HS-5 (cell line): ENCODE measurements around the gene GNAI1.

ENCODE experiments used
- DNase-seq: peaks from one replicate; pipeline ENCODE4 v3.0.0-alpha.2; 2012; ENCODE audit warnings: low read depth

The GNAI1 gene

GRCh38 chr7:80161466-80161865, 26.8 kb downstream of the GNAI1 start:
- no peak for DNase-seq

DNA sequence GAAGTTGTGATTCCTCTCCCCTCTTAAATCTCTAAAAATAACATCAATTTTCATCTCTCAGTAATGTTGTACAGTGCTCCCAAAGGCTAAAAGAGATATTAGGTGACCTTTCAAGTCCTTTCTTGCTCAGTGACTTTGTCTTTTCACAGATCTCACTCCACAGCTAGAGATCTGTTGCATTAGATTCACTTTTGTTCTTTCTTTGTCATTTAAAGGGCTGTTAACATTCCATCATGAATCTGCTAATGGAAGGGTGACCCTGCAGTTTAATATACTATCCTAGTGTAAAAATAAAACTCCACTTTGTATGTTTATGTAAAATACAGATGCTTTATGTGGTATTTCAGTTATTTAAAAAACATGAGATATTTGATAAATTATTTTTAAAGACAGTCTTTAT, 30.5 kb downstream of the GNAI1 start:
- no peak for DNase-seq

DNA sequence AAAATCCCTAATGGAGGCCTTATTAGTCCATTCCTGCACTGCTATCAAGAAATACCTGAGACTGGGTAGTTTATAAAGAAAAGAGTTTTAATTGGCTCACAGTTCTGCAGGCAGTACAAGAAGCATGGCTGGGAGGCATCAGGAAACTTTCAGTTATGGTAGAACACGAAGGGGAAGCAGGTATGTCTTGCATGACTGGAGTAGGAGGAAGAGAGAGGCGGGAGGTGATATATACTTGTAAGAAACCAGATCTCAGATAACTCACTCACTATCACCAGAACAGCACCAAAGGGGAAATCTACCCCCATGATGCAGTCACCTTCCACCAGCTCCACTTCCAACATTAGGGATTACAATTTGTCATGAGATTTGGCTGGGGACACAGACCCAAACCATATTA, 35.8 kb downstream of the GNAI1 start:
- DNase-seq: no peak

- DNase-seq: no peak
Observed at GRCh38 chr7:80172387-80172786, 37.8 kb downstream of the GNAI1 start.

GRCh38 chr7:80175744-80176143, 41.1 kb downstream of the GNAI1 start:
- DNase-seq: no peak

DNA sequence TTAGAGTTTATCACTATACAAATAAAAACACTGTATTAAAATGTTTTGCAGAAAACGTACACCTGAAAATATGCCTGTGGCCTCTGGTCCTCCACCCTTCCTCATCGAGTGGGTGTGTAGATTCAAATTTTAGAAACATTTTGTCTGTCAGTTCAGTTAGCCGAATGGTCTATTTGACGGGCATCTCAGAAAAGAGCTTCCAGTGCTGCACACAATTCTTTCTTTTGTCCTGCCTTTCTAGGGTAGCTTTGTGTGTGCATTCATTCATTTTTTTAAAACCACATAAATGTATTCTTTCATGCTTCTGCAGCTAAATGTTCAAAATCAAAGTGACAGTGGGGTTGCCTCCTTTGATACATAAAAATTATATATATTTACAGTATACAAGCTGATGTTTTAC, 46.8 kb downstream of the GNAI1 start:
- no peak for DNase-seq

DNA sequence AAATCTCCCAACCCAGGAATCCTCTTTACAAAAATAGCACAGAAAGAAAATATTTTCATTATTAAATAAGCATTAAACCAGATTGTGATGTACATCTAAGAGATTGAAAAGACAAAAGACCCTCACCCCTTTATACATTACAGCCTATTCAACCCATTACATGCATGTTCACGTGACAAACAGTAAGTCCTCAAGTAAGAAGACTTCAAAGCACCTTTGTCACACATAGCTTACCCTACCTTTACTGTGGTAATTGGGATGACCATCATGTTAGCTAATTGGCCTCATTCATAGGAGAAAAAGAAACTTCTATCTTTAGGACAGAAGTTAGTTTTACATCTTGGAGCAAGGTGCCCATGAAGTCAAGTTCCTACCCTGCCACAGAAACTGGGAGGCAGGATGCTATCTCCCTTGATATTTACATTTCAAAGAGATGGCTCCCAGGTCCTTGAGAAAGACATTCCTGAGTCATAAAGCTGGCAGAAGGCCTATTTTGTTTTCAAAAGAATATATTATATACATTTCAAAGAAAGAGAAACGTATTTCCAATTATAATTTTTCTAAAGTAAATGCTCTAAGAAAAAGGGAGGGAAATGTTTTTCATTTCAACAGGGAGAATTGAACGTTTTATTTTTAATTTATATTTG, 48.1 kb downstream of the GNAI1 start:
- DNase-seq: peak; percentile 11

DNA sequence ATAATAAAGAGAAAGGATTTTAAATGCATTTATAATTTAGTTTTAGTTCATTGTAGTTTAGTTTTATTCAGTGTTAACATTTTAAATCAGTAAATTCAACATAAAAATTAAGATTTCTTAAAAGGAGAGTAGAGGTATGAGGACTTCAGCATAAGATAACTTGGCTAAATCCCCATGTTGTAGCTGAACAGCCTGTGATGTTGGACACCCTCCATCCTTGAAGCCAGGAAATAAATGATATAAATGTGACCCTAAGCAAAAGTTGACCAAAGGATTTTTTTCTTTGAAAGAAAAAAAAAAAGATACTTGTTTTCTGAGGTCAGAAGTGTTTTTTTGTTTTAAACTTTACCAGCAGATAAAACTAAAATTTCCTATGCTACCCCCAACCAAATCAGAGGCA, 48.7 kb downstream of the GNAI1 start:
- no peak for DNase-seq

- DNase-seq: no peak
Observed at GRCh38 chr7:80183900-80184685, 49.5 kb downstream of the GNAI1 start.

DNA sequence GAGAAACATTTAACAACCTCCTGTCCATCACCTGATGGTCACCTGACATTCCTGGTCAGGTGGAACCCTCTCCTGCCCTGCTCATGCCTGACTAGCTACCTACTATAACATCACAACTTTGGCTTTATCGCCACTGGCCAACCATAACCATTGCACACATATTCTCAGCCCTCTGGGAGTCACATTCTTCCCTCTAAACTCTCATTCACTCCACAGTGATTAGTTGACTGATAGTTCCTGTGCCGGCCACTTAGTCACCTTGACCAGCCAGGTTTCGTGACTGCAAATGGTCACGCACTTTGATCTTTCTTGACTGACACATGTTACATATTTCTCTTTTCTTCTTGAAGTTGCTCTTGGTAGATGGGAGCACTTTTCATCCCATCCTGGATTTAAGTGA, 50.1 kb downstream of the GNAI1 start:
- no peak for DNase-seq

- no peak for DNase-seq
Observed at GRCh38 chr7:80185571-80185970, 50.9 kb downstream of the GNAI1 start.

GRCh38 chr7:80186721-80187120, 52.1 kb downstream of the GNAI1 start:
- no peak for DNase-seq

DNA sequence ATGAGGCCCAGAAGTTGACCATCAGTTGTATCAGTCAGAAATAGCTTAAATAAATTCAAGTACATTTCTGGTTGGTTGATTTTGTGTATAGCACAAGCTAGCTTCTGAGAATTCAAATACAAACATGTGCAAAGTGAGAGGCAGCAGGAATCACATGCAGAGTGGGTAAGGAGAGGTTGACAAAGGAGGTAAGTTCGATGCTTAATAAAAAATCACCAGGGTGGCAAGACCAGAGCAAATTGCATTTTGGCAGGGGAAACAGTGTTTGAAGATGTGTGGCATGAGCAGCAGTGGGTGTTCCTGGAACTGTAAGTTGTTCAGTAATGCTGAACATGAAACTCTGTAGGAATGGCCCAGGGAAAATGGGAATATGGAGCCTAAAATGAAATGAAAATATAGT, 52.6 kb downstream of the GNAI1 start:
- DNase-seq: no peak

DNA sequence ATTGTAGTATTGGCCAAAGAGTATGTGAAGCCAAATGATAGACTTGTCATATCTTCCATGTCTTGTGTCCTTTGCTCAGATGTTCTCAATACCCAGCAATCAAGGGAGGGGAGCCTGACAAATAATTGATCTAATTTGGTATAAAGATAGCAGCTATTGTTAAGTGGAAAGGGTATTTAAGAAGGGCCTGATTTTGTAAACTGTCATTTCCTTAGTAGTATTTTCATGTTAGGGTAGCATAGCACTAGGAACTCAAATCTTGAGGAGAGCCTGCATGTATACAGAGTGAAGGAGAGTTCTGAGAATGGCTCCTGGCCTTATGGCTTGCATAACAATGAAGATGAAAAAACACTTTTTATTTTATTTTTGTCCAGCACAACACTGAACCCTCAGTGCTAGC, 53.1 kb downstream of the GNAI1 start:
- no peak for DNase-seq

- DNase-seq: no peak
Observed at GRCh38 chr7:80189638-80190037, 55.0 kb downstream of the GNAI1 start.

- DNase-seq: no peak
Observed at GRCh38 chr7:80197627-80198026, 63.0 kb downstream of the GNAI1 start.

DNA sequence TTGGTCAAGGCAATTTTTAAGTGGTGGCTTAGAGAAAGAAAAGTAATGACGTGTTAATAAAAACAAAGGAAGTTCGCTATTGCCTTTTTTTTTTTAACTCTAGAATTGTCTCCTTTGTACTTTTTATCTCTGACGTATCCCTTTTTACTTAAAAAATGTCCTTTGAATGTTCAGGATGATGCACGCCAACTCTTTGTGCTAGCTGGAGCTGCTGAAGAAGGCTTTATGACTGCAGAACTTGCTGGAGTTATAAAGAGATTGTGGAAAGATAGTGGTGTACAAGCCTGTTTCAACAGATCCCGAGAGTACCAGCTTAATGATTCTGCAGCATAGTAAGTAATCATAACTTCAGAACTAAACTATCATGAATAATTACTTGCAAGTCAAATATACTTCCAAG, 64.4 kb downstream of the GNAI1 start:
- no peak for DNase-seq

DNA sequence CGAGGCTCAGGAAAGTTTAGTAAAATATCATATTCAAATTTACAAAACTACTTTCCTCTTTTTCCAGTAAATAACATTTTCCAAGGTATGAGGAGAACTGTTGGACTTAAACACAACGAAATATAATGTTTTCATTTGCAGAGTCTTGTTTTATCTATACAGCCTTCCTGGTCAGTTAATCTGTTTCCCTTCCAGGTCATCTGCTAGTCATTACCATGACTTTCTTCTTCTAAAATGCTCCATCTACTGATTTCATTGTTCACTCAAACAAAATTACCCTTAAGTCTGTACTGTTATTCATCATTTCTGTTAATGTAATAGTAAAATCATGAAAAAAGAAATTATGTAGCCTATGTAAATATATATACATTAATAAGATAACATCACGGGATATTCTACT, 69.8 kb downstream of the GNAI1 start:
- no peak for DNase-seq

DNA sequence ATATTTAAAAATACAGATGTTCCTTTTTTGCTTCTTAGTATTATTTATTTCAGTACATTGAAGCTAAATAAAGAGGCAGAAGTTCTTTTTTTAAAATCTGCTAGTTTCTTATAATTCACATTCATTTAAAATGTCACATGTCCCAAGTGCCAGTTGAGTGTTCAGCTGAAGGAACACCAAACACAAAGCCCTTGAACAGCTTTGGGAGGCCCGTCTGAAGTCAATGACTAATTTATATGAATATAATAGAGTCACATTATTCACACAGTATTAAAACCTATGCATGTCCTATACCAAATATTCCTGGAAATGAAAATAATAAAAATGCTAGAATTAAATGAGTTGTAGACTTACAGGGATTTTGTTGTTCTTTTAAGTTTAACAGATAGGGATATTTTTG, 70.3 kb downstream of the GNAI1 start:
- DNase-seq: no peak

- DNase-seq: no peak
Observed at GRCh38 chr7:80206763-80207162, 72.1 kb downstream of the GNAI1 start.

DNA sequence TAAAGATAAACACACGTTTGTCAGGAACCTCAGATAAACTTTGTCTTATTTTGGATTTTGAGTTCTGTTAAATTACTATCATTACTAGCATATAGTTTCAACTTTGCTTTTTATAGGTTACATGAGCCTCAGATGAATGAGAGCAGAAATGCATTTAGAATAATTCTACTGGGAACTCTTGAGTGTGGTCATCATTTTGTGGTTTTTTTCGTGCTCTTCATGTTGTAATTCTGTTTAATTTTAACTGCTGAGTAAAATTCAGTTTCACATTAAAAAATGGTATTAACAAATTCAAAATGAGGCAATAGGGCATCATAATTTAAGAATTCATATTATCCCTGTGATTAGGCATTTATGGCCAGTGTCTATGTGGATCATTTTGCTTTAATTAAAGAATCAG, 72.9 kb downstream of the GNAI1 start:
- DNase-seq: no peak

GRCh38 chr7:80208700-80209099, 74.1 kb downstream of the GNAI1 start:
- no peak for DNase-seq

DNA sequence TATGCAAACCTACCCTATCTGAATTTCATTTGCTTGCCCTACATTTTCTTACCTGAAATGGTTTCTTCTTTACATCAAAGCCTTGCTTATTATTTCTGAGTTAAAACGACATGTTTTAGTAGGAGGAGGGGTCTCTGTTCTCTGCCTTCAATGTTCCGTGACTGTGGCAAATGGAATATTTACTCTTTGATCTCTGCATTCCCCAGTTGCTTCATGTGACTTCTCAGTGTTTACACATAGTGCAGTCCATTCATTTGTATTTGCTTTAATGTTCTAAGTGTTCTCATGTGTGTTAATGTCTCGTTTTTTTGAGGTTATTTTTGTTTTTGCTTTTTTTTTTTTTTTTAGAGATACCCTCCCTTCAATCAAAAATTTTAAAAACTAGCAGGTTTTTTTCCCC, 75.8 kb downstream of the GNAI1 start:
- no peak for DNase-seq

- DNase-seq: no peak
Observed at GRCh38 chr7:80213814-80214213, 79.2 kb downstream of the GNAI1 start.
